MM.1S (cell line): ENCODE results near the gene SYT2.

ENCODE experiments used
- EZH2phosphoT487 ChIP-seq: fragments of 300-600 bp; sonication (generic); IDR thresholded peaks from 2 replicates; pipeline ENCODE4 v1.6.1; 2018; ENCODE audit warnings: antibody characterized with exemption, low read length
- TF ChIP-seq, protein P1 (sequence below): fragments of 300-600 bp; sonication (generic); IDR thresholded peaks from 2 replicates; pipeline ENCODE4 v1.5.1; 2016; ENCODE audit warnings: antibody characterized with exemption, low read length, mixed read lengths

DNA sequence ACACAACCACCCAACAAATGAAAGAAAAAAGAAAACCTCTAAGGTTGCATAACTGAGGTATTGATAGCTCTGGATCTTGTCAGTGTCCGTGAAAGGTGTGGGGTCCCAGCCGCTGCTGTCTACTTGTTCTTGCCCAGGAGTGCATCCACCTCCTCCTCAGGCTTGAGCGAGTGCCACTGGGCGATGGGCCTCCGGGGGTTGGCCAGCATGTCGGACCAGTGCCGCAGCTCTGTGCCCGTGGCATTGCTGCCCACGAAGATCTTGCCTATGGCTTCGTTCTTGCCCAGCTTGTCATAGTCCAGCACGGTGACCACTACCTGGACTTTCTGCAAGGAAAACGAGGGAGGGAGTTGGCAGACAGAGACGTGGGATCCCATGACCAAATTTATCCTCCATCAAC lies 113.6 kb downstream of the SYT2 start:
- TF ChIP-seq EZH2phosphoT487 = no peak
- TF ChIP-seq, protein P1, sequence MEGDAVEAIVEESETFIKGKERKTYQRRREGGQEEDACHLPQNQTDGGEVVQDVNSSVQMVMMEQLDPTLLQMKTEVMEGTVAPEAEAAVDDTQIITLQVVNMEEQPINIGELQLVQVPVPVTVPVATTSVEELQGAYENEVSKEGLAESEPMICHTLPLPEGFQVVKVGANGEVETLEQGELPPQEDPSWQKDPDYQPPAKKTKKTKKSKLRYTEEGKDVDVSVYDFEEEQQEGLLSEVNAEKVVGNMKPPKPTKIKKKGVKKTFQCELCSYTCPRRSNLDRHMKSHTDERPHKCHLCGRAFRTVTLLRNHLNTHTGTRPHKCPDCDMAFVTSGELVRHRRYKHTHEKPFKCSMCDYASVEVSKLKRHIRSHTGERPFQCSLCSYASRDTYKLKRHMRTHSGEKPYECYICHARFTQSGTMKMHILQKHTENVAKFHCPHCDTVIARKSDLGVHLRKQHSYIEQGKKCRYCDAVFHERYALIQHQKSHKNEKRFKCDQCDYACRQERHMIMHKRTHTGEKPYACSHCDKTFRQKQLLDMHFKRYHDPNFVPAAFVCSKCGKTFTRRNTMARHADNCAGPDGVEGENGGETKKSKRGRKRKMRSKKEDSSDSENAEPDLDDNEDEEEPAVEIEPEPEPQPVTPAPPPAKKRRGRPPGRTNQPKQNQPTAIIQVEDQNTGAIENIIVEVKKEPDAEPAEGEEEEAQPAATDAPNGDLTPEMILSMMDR = no peak
